Measurements from ENCODE around the gene CLEC4E.
"Not testable (repeated sequence)": the region's sequence is repeated elsewhere in the genome, so short reads cannot be mapped to it uniquely, and the experiment has no call there.

CLEC4E gene, protein sequence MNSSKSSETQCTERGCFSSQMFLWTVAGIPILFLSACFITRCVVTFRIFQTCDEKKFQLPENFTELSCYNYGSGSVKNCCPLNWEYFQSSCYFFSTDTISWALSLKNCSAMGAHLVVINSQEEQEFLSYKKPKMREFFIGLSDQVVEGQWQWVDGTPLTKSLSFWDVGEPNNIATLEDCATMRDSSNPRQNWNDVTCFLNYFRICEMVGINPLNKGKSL

DNA sequence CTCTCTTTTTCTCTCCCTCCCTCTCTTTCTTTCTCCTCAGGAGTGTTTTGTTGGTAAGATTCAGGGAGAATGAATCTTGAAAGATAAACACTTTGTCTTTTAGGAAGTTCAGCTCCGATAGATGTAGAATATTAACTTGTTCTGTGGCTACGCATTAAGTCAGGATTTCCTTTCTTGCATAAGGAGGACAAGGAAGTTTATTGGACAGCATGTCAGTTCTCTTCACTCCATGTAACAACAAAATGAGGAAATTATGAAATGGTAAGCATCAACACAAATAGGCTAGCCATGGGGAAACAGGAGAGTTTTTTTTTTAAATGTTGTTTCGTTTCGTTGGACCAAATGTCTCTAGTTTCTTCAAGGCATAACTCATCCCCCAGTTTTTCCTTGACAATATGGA, at the start of gene CLEC4E:
Gene CLEC4E (minus strand): TSS at position 75 of the 400 bp plus-strand sequence. CDS start 108 bp downstream, outside the sequence.
- H3K4me3 ChIP-seq (ENCODE audit: low read depth, low read length); POLR2A ChIA-PET; DNase-seq (ENCODE audit: low read depth, low spot score): not testable (repeated sequence)
- CTCF ChIA-PET, result interaction anchor here (0.6 to 1.3 kb wide), 2 partner anchors 68 to 498 kb away, joined by 3 read pairs; no protein-coding TSS in a partner anchor

DNA sequence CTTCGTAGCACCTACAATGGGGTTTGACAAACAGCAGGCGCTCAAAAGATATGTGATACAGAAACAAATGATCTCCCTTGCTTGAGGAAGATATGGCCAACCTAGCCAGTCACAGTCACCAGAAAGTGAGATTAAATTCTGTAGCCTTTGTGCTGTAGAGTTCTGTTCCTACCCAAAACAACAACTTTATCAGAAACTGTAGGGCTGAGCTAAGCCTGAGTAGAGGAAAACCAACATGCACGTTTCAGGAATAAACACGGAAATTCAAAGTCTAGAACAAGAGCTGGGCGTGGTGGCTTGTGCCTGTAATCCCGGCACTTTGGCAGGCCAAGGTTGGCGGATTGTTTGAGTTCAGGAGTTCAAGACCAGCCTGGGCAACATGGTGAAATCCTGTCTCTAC, 49.0 kb upstream of the CLEC4E start:
- ChIA-PET POLR2A (no interaction called here), CTCF (no interaction called here)
- no peak for DNase-seq (ENCODE audit: low read depth, low spot score)
- H3K4me3 ChIP-seq (ENCODE audit: low read depth, low read length), result no peak overlapping the region
- TF ChIP-seq, protein P1, sequence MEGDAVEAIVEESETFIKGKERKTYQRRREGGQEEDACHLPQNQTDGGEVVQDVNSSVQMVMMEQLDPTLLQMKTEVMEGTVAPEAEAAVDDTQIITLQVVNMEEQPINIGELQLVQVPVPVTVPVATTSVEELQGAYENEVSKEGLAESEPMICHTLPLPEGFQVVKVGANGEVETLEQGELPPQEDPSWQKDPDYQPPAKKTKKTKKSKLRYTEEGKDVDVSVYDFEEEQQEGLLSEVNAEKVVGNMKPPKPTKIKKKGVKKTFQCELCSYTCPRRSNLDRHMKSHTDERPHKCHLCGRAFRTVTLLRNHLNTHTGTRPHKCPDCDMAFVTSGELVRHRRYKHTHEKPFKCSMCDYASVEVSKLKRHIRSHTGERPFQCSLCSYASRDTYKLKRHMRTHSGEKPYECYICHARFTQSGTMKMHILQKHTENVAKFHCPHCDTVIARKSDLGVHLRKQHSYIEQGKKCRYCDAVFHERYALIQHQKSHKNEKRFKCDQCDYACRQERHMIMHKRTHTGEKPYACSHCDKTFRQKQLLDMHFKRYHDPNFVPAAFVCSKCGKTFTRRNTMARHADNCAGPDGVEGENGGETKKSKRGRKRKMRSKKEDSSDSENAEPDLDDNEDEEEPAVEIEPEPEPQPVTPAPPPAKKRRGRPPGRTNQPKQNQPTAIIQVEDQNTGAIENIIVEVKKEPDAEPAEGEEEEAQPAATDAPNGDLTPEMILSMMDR (IDR thresholded peaks at IDR 0.05; ENCODE audit: insufficient read depth, low read length, missing control alignments), result no peak

DNA sequence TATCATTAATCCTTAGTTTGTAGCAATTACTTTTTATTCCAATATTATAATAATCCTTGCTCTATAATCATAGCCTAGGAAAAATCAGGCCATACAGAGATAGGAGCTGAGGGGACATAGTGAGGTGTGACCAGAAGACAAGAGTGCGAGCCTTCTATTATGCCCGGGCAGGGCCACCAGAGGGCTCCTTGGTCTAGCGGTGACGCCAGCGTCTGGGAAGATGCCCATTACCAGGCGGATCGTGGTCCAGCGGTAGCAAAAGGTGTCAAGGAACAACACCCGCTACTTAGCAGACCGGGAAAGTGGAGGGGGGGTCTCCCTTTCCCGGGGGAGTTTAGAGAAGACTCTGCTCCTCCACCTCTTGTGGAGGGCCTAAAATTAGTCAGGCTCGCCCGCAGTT, 43.8 kb upstream of the CLEC4E start:
- CTCF ChIA-PET; DNase-seq (ENCODE audit: low read depth, low spot score); POLR2A ChIA-PET; H3K4me3 ChIP-seq (ENCODE audit: low read depth, low read length): not testable (repeated sequence)

DNA sequence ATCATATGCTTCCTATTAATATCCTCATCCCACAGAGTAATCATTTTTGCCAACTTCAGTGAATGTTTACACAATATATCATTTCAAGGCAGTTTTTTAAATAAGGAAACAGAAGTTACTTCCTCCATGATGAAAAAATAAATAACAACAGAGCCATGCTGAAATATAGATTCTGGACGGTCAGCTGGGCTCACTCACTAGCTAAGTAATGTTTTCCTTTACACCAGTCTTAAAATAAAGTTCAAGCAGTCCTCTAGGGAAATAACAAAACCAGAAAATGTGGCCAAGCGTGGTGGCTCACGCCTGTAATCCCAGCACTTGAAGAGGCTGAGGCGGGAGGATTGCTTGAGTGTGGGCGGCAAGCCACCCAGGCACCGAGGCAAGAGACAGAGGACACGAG, 43.3 kb upstream of the CLEC4E start:
- no peak for DNase-seq (ENCODE audit: low read depth, low spot score)
- no peak overlapping the region for H3K4me3 ChIP-seq (ENCODE audit: low read depth, low read length)
- TF ChIP-seq, protein P1 (IDR thresholded peaks at IDR 0.05; ENCODE audit: insufficient read depth, low read length, missing control alignments), result no peak
- CTCF ChIA-PET, result no interaction called here
- POLR2A ChIA-PET, result no interaction called here

DNA sequence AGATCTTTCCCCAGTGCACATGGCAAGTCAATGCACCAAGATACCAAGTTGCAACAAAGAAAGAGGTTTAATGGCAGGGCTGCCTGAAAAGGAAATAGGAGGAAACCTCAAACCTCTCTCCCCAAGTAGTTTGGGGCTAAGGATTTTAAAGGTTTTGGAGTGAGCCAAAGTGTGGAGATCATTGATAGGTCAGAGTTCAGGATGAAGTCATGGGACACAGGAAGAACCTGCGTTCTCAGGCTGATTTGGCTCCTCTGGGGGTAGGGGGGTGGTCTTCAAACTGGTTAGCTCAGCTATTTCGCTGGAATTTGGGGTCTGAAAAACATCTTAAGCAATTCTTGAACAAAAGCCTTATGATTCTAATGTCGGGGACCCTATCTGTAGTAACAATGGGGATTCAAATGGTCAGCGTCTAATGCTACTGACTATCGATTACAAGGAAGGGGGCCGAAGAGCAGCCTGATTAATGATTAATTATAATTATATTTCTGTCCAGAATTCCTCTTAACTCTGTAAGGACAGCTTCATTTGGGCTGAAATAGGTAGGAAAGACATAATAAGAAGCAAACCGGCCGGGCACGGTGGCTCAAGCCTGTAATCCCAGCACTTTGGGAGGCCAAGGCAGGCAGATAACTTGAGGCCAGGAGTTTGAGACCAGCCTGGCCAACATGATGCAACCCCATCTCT, 40.5 kb upstream of the CLEC4E start:
- ChIA-PET POLR2A (no interaction called here), CTCF (interaction anchor here (1.2 kb wide), 1 partner anchor 37 kb away, joined by 3 read pairs; no protein-coding TSS in a partner anchor)
- no peak overlapping the region for H3K4me3 ChIP-seq (ENCODE audit: low read depth, low read length)
- TF ChIP-seq, protein P1 (IDR thresholded peaks at IDR 0.05; ENCODE audit: insufficient read depth, low read length, missing control alignments), result no peak
- DNase-seq (ENCODE audit: low read depth, low spot score), result no peak

DNA sequence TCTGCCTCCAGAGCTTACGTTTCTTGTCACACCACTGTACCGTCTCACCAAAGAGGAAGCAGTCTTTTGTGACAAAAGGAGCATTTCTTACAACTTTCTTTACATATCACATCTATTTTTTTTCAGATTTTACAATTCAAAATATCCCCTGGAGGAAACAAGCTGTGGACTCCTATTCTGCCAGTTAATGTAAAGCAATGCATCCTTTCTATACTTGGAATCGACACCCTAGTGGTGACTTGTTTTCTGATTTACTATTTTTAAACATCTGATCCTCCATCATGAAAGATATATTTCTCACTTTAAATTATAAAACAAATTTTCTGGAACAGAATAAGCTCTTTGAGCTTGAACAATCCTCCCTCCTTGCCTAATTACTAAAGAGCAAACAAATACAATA, 37.2 kb upstream of the CLEC4E start:
- TF ChIP-seq, protein P1 (IDR thresholded peaks at IDR 0.05; ENCODE audit: insufficient read depth, low read length, missing control alignments), result no peak
- DNase-seq (ENCODE audit: low read depth, low spot score), result no peak
- no peak overlapping the region for H3K4me3 ChIP-seq (ENCODE audit: low read depth, low read length)
- ChIA-PET POLR2A (no interaction called here), CTCF (interaction anchor here (2.3 kb wide), 1 partner anchor 34 kb away, joined by 7 read pairs; no protein-coding TSS in a partner anchor)

DNA sequence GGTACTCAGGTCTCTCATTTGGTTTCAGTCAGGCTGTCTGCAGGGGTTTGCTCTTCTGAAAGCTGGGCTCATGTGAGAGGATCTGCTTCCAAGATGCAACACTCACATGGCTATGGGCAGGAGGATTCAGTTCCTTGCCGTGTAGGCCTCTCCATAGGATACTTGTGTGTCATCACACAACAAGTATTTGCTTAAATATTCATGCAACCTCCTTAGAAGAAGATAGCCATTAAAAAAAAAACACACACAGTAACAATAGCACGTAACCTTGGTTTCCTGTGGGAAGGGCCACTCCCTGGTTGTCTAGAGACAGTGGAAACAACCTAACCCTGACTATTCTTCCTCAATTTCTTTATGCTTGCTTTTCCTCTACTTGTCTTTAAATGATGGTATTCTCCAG, 31.8 kb upstream of the CLEC4E start:
- ChIA-PET POLR2A (no interaction called here), CTCF (no interaction called here)
- no peak overlapping the region for H3K4me3 ChIP-seq (ENCODE audit: low read depth, low read length)
- TF ChIP-seq, protein P1 (IDR thresholded peaks at IDR 0.05; ENCODE audit: insufficient read depth, low read length, missing control alignments), result no peak
- DNase-seq (ENCODE audit: low read depth, low spot score), result no peak

All from AG04449 (cell line).